Measurements from ENCODE around the gene ALG14. TPM values are rescaled to one million over a fixed set of nuclear protein-coding genes. Genes with fewer than 3 reads are reported as not detected.

ALG14 gene
- total and polyA plus RNA-seq, 2 donors (not counting 1 experiment from before 2014, with no cell fraction given), result 0.92 to 2.6 TPM

GRCh38 chr1:94954263-94955220, 118.2 kb downstream of the ALG14 start:
- H3K4me3 Mint-ChIP-seq, result no peak overlapping the region
- H3K4me1 Mint-ChIP-seq, result no peaks in the 10 kb centered on the region
- H3K4me1 ChIP-seq (ENCODE audit: control insufficient read depth in 2 of 2, insufficient read depth in 2 of 2, low read length in 2 of 2), result no peaks in the 10 kb centered on the region
- DNase-seq (no peak), ATAC-seq (ENCODE audit: low read depth) (no peak)
- H3K27me3 ChIP-seq (replicated peaks in 1 of 4; ENCODE audit: control extremely low read depth in 1 of 4, control insufficient read depth in 3 of 4, insufficient read depth in 4 of 4, low read length in 3 of 4), result no peaks in the 10 kb centered on the region
- no peak overlapping the region for H3K4me3 ChIP-seq (ENCODE audit: control extremely low read depth in 1 of 5, extremely low read depth in 1 of 5, insufficient read depth in 1 of 5, low read depth in 2 of 5, low read length in 4 of 5)
- no peak overlapping the region for H3K9ac ChIP-seq (ENCODE audit: low read length)
- intact Hi-C loops (cut with micrococcal nuclease), result no loop called here
- ChIA-PET POLR2A (no interaction called here), CTCF (no interaction called here)
- H3K27me3 Mint-ChIP-seq, result no peaks in the 10 kb centered on the region
- no peak overlapping the region for H2AFZ ChIP-seq (ENCODE audit: insufficient read depth, low read depth, low read length, poor library complexity, severe bottlenecking)
- H3K4me2 ChIP-seq (replicated peaks; ENCODE audit: low read depth, low read length, poor library complexity, severe bottlenecking), result no peak overlapping the region
- TF ChIP-seq CTCF (IDR thresholded peaks at IDR 0.05), result no peak
- TF ChIP-seq EZH2 (IDR thresholded peaks at IDR 0.05; ENCODE audit: borderline replicate concordance, insufficient read depth, low read depth, low read length, poor library complexity, severe bottlenecking), result no peak
- H3K27ac ChIP-seq (ENCODE audit: low read length in 2 of 2), result no peak overlapping the region
- H3K36me3 ChIP-seq (replicated peaks in 1 of 2; ENCODE audit: control extremely low read depth in 1 of 2, control insufficient read depth in 1 of 2, extremely low read depth in 1 of 2, insufficient read depth in 2 of 2, low read length in 1 of 2), result no peaks in the 10 kb centered on the region
- H3K27ac Mint-ChIP-seq, result no peak overlapping the region
- no peaks in the 10 kb centered on the region for H3K9me3 Mint-ChIP-seq (ENCODE audit: insufficient read depth)
- H3K79me2 ChIP-seq (ENCODE audit: control insufficient read depth, insufficient read depth, low read length), result no peaks in the 10 kb centered on the region
- H4K20me1 ChIP-seq (ENCODE audit: control insufficient read depth, insufficient read depth, low read length, poor library complexity, severe bottlenecking), result no peaks in the 10 kb centered on the region
- peaks cover 0 to 2% (median 0%) of the 10 kb centered on the region in 3 donors for H3K9me3 ChIP-seq (ENCODE audit: control extremely low read depth in 1 of 3, control insufficient read depth in 2 of 3, insufficient read depth in 1 of 3, low read length in 2 of 3)
- 95% methylated on average over 9 of the region's 9 CpGs for WGBS (ENCODE audit: insufficient coverage)

- no peak for TF ChIP-seq EZH2 (IDR thresholded peaks at IDR 0.05; ENCODE audit: borderline replicate concordance, insufficient read depth, low read depth, low read length, poor library complexity, severe bottlenecking)
- DNase-seq (no peak), ATAC-seq (ENCODE audit: low read depth) (no peak)
- WGBS (ENCODE audit: insufficient coverage), result 95% methylated on average over 4 of the region's 6 CpGs
- Histone ChIP-seq H3K4me1 (ENCODE audit: control insufficient read depth in 2 of 2, insufficient read depth in 2 of 2, low read length in 2 of 2) (no peaks in the 10 kb centered on the region), H3K4me2 (replicated peaks; ENCODE audit: low read depth, low read length, poor library complexity, severe bottlenecking) (no peak overlapping the region), H3K36me3 (replicated peaks in 1 of 2; ENCODE audit: control extremely low read depth in 1 of 2, control insufficient read depth in 1 of 2, extremely low read depth in 1 of 2, insufficient read depth in 2 of 2, low read length in 1 of 2) (no peaks in the 10 kb centered on the region), H3K4me3 (ENCODE audit: control extremely low read depth in 1 of 5, extremely low read depth in 1 of 5, insufficient read depth in 1 of 5, low read depth in 2 of 5, low read length in 4 of 5) (no peak overlapping the region), H3K27ac (ENCODE audit: low read length in 2 of 2) (no peak overlapping the region), H3K27me3 (replicated peaks in 1 of 4; ENCODE audit: control extremely low read depth in 1 of 4, control insufficient read depth in 3 of 4, insufficient read depth in 4 of 4, low read length in 3 of 4) (no peaks in the 10 kb centered on the region), H3K79me2 (ENCODE audit: control insufficient read depth, insufficient read depth, low read length) (no peaks in the 10 kb centered on the region), H3K9me3 (ENCODE audit: control extremely low read depth in 1 of 3, control insufficient read depth in 2 of 3, insufficient read depth in 1 of 3, low read length in 2 of 3) (peaks cover 0 to 2% (median 0%) of the 10 kb centered on the region in 3 donors), H2AFZ (ENCODE audit: insufficient read depth, low read depth, low read length, poor library complexity, severe bottlenecking) (no peak overlapping the region), H4K20me1 (ENCODE audit: control insufficient read depth, insufficient read depth, low read length, poor library complexity, severe bottlenecking) (no peaks in the 10 kb centered on the region), H3K9ac (ENCODE audit: low read length) (no peak overlapping the region)
- Mint-ChIP-seq H3K4me1 (no peaks in the 10 kb centered on the region), H3K27me3 (no peaks in the 10 kb centered on the region), H3K27ac (no peak overlapping the region), H3K4me3 (no peak overlapping the region), H3K9me3 (ENCODE audit: insufficient read depth) (no peaks in the 10 kb centered on the region)
- intact Hi-C loops (cut with micrococcal nuclease), result no loop called here
- POLR2A ChIA-PET, result no interaction called here
- CTCF ChIA-PET, result interaction anchor here (0.6 kb wide), 1 partner anchor 26 kb away, joined by 4 read pairs; no protein-coding TSS in a partner anchor
Measured at GRCh38 chr1:94953746-94954145, 119.0 kb downstream of the ALG14 start.
